KMS-11 (cell line): ENCODE measurements around the gene TMEM121.
"Not testable (repeated sequence)": the region's sequence is repeated elsewhere in the genome, so short reads cannot be mapped to it uniquely, and the experiment has no call there.

Source experiments
- H2AFZ ChIP-seq: fragments of 200-600 bp; sonication (generic); 2 replicates; pipeline ENCODE4 v1.6.1; 2016; ENCODE audit warnings: antibody characterized with exemption, mixed run types, low read depth
- H3K27ac ChIP-seq: fragments of 200-600 bp; sonication (generic); 2 replicates; pipeline ENCODE4 v1.6.1; 2016; ENCODE audit warnings: mild to moderate bottlenecking, mixed run types
- H3K27me3 ChIP-seq: fragments of 200-600 bp; sonication (generic); 2 replicates; pipeline ENCODE4 v1.6.1; 2017; ENCODE audit warnings: mild to moderate bottlenecking, low read depth, mixed run types, moderate library complexity; ENCODE audit not compliant: insufficient read depth
- H3K36me3 ChIP-seq: fragments of 200-600 bp; sonication (generic); 2 replicates; pipeline ENCODE4 v1.6.1; 2017; ENCODE audit warnings: mild to moderate bottlenecking, mixed run types; ENCODE audit not compliant: insufficient read depth
- H3K4me1 ChIP-seq: fragments of 200-600 bp; sonication (generic); 2 replicates; pipeline ENCODE4 v1.6.1; 2016; ENCODE audit warnings: mild to moderate bottlenecking, low read depth, mixed run types; ENCODE audit not compliant: poor library complexity, severe bottlenecking
- H3K4me2 ChIP-seq: fragments of 200-600 bp; sonication (generic); 2 replicates; pipeline ENCODE4 v1.7.0; 2016; ENCODE audit warnings: mild to moderate bottlenecking, mixed run types
- H3K4me3 ChIP-seq: fragments of 200-600 bp; sonication (generic); IDR thresholded peaks from 2 replicates; pipeline ENCODE4 v1.6.1; 2017; ENCODE audit warnings: low read depth, low read length, mixed read lengths; ENCODE audit not compliant: insufficient read depth
- H3K79me2 ChIP-seq: fragments of 200-600 bp; sonication (generic); 2 replicates; pipeline ENCODE4 v1.6.1; 2016; ENCODE audit warnings: low read depth, mixed run types; ENCODE audit not compliant: insufficient read depth
- H3K9ac ChIP-seq: fragments of 200-600 bp; sonication (generic); 2 replicates; pipeline ENCODE4 v1.6.1; 2016; ENCODE audit warnings: mild to moderate bottlenecking, mixed run types
- H4K20me1 ChIP-seq: fragments of 200-600 bp; sonication (generic); 2 replicates; pipeline ENCODE4 v1.6.1; 2016; ENCODE audit warnings: mild to moderate bottlenecking, mixed run types; ENCODE audit not compliant: insufficient read depth
- TF ChIP-seq, protein P1 (sequence below): fragments of 200-600 bp; sonication (generic); conservative IDR thresholded peaks from 2 replicates; pipeline ENCODE4 v1.6.1; 2017; ENCODE audit warnings: low read depth, mild to moderate bottlenecking, antibody characterized with exemption, low read length, moderate library complexity, mixed read lengths

TMEM121 gene

DNA sequence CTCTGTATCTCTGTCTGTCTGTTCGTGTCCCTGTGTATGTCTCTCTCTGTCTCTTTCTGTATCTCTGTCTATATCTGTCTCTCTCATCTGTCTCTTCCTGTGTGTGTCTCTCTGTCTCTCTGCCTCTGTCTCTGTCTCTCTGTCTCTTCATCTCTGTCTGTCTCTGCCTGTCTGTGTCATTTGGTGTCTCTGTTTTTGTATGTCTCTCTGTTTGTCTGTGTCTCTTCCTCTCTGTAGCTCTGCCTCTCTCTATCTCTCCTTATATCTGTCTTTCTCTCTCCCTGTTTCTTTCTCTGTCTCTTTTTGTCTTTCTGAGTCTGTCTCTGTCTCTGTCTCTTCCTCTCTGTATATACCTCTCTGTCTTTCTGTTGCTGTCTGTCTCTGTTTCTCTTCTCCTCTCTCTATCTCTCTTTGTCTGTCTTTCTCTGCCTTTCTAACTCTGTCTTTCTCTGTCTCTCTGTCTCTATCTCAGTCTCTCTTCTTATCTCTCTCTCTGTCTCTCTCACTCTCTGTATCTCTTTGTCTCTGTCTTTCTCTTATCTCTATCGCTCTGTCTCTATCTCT, 50.2 kb downstream of the TMEM121 start:
- H3K36me3 ChIP-seq = no peaks in the 10 kb centered on the region
- no peaks in the 10 kb centered on the region for H3K27me3 ChIP-seq
- TF ChIP-seq, protein P1, sequence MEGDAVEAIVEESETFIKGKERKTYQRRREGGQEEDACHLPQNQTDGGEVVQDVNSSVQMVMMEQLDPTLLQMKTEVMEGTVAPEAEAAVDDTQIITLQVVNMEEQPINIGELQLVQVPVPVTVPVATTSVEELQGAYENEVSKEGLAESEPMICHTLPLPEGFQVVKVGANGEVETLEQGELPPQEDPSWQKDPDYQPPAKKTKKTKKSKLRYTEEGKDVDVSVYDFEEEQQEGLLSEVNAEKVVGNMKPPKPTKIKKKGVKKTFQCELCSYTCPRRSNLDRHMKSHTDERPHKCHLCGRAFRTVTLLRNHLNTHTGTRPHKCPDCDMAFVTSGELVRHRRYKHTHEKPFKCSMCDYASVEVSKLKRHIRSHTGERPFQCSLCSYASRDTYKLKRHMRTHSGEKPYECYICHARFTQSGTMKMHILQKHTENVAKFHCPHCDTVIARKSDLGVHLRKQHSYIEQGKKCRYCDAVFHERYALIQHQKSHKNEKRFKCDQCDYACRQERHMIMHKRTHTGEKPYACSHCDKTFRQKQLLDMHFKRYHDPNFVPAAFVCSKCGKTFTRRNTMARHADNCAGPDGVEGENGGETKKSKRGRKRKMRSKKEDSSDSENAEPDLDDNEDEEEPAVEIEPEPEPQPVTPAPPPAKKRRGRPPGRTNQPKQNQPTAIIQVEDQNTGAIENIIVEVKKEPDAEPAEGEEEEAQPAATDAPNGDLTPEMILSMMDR = no peak
- H4K20me1 ChIP-seq = no peaks in the 10 kb centered on the region
- H3K9ac ChIP-seq = peak overlapping the region; percentile 67; the same call in 1 of the 2 replicates
- H3K4me3 ChIP-seq = no peak overlapping the region
- H3K4me2 ChIP-seq = peak overlapping the region; percentile 65
- peak overlapping the region; percentile 91 for H3K27ac ChIP-seq
- peaks cover 14% of the 10 kb centered on the region for H3K79me2 ChIP-seq
- H3K4me1 ChIP-seq = peaks cover 53% of the 10 kb centered on the region
- H2AFZ ChIP-seq = no peak overlapping the region

DNA sequence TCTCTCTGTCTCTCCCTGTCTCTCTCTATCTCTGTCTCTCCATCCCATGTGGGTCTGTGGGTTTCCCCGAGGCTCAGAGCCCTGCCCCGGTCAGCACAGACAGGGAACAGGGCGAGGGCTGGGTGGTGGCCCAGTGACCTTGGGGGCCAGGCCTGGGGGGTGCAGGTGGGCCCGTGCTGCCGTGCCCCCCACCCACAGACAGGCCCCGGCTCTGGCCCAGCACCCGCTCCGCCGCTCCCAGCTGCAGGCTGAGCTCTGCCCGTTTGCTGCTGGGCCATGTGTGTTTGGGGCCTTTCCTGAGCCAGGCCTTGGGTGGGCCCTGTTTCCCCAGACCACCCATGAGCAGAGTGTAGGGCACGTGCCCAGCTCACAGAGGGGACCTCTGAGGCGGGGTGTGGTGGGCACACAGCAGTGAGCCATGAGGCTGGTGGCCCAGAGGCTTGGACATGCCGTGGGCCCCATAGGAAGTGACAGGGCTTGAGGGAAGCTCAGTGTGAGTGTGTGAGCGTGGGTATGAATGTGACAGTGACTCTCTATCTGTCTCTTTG, 51.0 kb downstream of the TMEM121 start:
- Histone ChIP-seq H3K4me1 (peaks cover 59% of the 10 kb centered on the region), H3K36me3 (no peaks in the 10 kb centered on the region), H3K27me3 (no peaks in the 10 kb centered on the region), H2AFZ (no peak overlapping the region), H3K27ac (peak overlapping the region; percentile 91), H3K4me2 (peak overlapping the region; percentile 65), H3K4me3 (no peak overlapping the region), H4K20me1 (no peaks in the 10 kb centered on the region), H3K79me2 (peaks cover 14% of the 10 kb centered on the region), H3K9ac (peak overlapping the region; percentile 67)
- TF ChIP-seq, protein P1 = no peak

DNA sequence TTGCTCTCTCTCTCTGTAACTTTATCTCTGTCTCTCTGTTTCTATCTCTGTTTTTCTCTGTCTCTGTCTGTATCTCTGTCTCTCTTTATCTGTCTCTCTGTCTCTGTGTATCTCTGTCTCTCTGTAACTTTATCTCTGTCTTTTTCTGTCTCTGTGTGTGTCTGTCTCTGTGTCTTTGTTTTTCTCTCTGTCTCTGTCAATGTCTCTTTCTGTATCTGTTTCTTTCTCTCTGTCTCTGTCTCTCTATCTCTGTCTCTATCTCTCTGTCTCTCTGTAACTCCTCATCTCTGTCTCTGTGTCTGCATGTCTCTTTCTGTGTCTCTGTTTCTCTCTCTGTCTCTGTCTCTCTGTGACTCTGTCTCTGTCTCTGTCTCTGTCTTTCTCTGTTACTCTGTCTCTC, 51.7 kb downstream of the TMEM121 start:
- peak overlapping the region; percentile 65 for H3K4me2 ChIP-seq

DNA sequence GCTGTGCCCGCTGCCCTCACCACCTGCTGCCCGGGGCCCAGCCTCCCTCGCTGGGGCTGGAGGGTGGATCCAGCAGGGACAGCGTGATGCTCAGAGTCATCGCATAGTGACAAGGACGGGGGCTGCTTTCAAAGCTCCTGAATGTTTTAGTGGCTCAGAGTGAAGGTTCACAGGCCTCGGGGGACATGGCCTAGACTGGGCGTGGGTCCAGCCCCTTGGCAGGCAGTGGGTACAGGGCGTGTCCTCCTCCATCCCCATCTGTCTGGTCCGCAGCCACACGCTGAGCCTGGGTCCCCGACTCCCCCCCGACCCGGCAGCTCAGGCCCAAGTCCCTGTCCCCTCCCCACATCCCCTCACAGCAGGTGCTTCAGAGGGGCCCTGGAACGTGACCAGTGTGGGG, 52.8 kb downstream of the TMEM121 start:
- peaks cover 14% of the 10 kb centered on the region for H3K79me2 ChIP-seq

More for the DNA sequence above, 51.7 kb downstream of the TMEM121 start:
- no peaks in the 10 kb centered on the region for H3K36me3 ChIP-seq
- no peak overlapping the region for H3K4me3 ChIP-seq
- H3K4me1 ChIP-seq = peaks cover 65% of the 10 kb centered on the region
- H3K27ac ChIP-seq = peak overlapping the region; percentile 91
- H3K27me3 ChIP-seq = no peaks in the 10 kb centered on the region
- peaks cover 14% of the 10 kb centered on the region for H3K79me2 ChIP-seq
- H4K20me1 ChIP-seq = no peaks in the 10 kb centered on the region
- H3K9ac ChIP-seq = peak overlapping the region; percentile 67
- TF ChIP-seq, protein P1 = no peak
- H2AFZ ChIP-seq = no peak overlapping the region

More for the DNA sequence above, 52.8 kb downstream of the TMEM121 start:
- H3K36me3 ChIP-seq, H2AFZ ChIP-seq, H3K4me2 ChIP-seq, H3K27ac ChIP-seq, H3K27me3 ChIP-seq, H4K20me1 ChIP-seq, H3K9ac ChIP-seq, H3K4me3 ChIP-seq: not testable (repeated sequence)
- H3K4me1 ChIP-seq = peaks cover 54% of the 10 kb centered on the region
